22Rv1 (cell line): ENCODE data around the gene DOCK11.

ENCODE experiments used
- CTCF ChIP-seq: fragments of 450-650 bp; IDR thresholded peaks from 2 replicates; pipeline ENCODE4 v1.5.1; 2017; ENCODE audit warnings: mild to moderate bottlenecking
- ZFX ChIP-seq: fragments of 450-650 bp; IDR thresholded peaks from 2 replicates; pipeline ENCODE4 v1.6.1; 2017; ENCODE audit warnings: antibody characterized with exemption, borderline replicate concordance

DNA sequence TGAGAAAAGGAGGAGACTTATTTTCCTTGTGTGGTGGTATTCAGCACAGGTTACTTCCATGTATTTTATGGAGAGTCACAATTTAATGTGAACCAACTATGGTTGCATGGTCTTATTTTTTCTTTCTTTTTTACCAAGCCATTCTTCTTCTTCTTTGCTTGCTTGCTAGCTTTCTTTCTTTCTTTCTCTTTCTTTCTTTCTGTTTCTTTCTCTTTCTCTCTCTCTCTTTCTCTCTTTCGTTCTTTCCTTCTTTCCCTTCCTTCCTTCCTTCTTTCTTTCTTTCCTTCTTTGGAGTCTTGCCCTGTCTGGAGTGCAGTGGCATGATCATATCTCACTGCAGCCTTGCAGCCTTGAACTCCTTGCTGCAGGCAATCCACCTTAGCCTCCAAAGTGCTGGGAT lies 68.9 kb downstream of the DOCK11 start:
- TF ChIP-seq CTCF = no peak
- TF ChIP-seq ZFX = no peak
